ENCODE results near the gene SLC5A12. TPM values are rescaled to one million over a fixed set of nuclear protein-coding genes. Genes with fewer than 3 reads are reported as not detected.

Gene SLC5A12
- total RNA-seq, 1 donor from 2014 or later: 3.6 TPM

DNA sequence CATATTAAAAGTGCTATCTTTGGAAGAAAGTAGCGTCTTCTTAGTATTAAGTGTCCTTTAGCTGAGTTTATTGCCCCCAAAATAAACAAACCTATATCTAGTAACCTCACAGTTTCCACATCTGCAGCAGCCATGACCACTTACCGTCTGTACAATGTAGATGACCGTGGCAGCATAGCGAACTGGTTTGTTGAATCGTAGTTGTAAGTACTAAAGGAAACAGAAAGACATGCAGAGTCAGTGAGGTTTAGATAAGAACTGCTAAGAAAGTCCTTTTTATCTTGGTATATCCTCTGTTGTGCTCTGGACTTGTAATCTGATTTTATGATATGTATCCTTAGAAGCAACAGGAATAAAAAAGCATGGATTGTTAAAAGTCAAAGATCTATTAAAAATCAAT is 9.4 kb downstream of the SLC5A12 start:
- TF ChIP-seq, protein P1, sequence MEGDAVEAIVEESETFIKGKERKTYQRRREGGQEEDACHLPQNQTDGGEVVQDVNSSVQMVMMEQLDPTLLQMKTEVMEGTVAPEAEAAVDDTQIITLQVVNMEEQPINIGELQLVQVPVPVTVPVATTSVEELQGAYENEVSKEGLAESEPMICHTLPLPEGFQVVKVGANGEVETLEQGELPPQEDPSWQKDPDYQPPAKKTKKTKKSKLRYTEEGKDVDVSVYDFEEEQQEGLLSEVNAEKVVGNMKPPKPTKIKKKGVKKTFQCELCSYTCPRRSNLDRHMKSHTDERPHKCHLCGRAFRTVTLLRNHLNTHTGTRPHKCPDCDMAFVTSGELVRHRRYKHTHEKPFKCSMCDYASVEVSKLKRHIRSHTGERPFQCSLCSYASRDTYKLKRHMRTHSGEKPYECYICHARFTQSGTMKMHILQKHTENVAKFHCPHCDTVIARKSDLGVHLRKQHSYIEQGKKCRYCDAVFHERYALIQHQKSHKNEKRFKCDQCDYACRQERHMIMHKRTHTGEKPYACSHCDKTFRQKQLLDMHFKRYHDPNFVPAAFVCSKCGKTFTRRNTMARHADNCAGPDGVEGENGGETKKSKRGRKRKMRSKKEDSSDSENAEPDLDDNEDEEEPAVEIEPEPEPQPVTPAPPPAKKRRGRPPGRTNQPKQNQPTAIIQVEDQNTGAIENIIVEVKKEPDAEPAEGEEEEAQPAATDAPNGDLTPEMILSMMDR (IDR thresholded peaks at IDR 0.05; ENCODE audit: unreplicated experiment): no peak
- H3K36me3 Mint-ChIP-seq (ENCODE audit: insufficient read depth): no peaks in the 10 kb centered on the region
- H3K4me3 Mint-ChIP-seq (ENCODE audit: low read depth): no peak overlapping the region
- H3K9me3 Mint-ChIP-seq (ENCODE audit: low read depth): no peaks in the 10 kb centered on the region
- no peak overlapping the region for H3K27ac Mint-ChIP-seq
- DNase-seq (ENCODE audit: low spot score, unreplicated experiment): no peak
- no peaks in the 10 kb centered on the region for H3K4me1 Mint-ChIP-seq (ENCODE audit: low read depth)
- H3K27me3 Mint-ChIP-seq: peaks cover 3% of the 10 kb centered on the region

DNA sequence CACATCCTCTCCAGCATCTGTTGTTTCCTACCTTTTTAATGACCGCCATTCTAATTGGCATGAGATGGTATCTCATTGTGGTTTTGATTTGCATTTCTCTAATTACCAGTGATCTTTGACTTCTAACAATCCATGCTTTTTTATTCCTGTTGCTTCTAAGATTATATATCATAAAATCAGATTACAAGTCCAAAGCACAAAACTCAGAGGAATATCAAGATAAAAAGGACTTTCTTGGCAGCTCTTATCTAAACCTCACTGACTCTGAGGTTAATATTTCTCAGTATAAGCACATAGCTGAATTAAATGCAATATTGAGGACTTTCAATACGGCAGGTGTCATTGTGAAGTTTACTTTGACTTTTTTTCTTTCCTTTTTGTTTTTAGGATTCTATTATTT is 11.4 kb downstream of the SLC5A12 start:
- TF ChIP-seq, protein P1 (IDR thresholded peaks at IDR 0.05; ENCODE audit: unreplicated experiment): no peak
- peaks cover 3% of the 10 kb centered on the region for H3K27me3 Mint-ChIP-seq
- no peak for DNase-seq (ENCODE audit: low spot score, unreplicated experiment)
- H3K4me3 Mint-ChIP-seq (ENCODE audit: low read depth): no peak overlapping the region
- H3K4me1 Mint-ChIP-seq (ENCODE audit: low read depth): no peaks in the 10 kb centered on the region
- no peak overlapping the region for H3K27ac Mint-ChIP-seq
- H3K9me3 Mint-ChIP-seq (ENCODE audit: low read depth): no peaks in the 10 kb centered on the region
- no peaks in the 10 kb centered on the region for H3K36me3 Mint-ChIP-seq (ENCODE audit: insufficient read depth)

DNA sequence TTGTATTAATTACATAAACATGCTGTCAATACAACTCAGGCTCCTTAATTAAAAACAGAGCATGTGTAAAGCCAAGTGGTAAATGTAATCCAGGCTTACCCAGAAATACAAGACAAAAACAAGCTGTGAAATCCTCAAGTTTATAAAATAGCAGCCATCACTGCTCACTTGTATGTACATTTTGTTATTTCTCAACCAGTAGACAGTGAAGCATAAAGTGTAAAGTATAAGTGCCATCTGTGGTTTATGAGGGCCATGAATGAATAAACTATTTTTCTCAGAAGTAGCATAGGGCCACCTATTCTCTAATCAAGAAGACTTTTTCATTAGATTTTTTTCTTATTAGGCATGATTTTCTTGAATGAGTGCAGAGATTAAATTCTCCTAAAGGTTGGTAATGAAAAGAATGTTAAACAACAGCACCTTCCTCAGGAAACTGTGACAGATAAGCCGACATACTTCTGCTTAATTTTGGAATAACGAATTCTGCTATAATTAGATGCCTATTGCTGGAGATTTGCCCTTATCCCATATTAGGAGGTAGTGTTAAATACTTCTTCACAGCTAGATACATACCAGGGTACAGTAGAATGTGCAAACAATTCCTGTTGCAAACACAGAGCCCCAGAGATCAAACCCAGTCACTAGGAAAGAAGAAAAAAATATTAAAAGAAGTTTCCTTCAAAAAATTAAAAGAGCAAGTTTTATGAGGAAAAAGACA is 13.0 kb downstream of the SLC5A12 start:
- H3K27ac Mint-ChIP-seq: no peak overlapping the region
- H3K9me3 Mint-ChIP-seq (ENCODE audit: low read depth): no peaks in the 10 kb centered on the region
- TF ChIP-seq, protein P1 (IDR thresholded peaks at IDR 0.05; ENCODE audit: unreplicated experiment): no peak
- no peaks in the 10 kb centered on the region for H3K4me1 Mint-ChIP-seq (ENCODE audit: low read depth)
- DNase-seq (ENCODE audit: low spot score, unreplicated experiment): no peak
- H3K27me3 Mint-ChIP-seq: peaks cover 3% of the 10 kb centered on the region
- H3K36me3 Mint-ChIP-seq (ENCODE audit: insufficient read depth): no peaks in the 10 kb centered on the region
- no peak overlapping the region for H3K4me3 Mint-ChIP-seq (ENCODE audit: low read depth)

DNA sequence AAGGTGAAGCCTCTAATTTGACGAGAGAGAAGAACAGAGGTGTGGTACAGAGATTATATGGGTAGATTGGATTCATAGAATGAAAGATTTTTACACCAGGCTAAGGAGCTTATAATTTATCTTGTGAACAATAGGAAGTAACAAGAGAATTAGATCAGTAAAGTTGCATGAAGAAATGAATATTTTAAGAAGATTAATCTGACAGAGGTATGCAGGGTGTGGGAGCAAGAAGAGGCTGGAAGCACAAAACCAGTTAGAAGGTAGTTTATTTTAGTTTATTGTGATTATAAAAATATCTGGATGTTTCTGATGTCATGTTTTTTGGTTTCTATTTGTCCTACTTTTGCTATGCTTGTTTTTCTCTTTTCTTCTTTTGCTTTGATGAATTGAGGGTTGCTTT is 15.7 kb downstream of the SLC5A12 start:
- no peaks in the 10 kb centered on the region for H3K36me3 Mint-ChIP-seq (ENCODE audit: insufficient read depth)
- no peaks in the 10 kb centered on the region for H3K4me1 Mint-ChIP-seq (ENCODE audit: low read depth)
- H3K4me3 Mint-ChIP-seq (ENCODE audit: low read depth): no peak overlapping the region
- no peak overlapping the region for H3K27ac Mint-ChIP-seq
- no peaks in the 10 kb centered on the region for H3K9me3 Mint-ChIP-seq (ENCODE audit: low read depth)
- no peak for DNase-seq (ENCODE audit: low spot score, unreplicated experiment)
- H3K27me3 Mint-ChIP-seq: no peaks in the 10 kb centered on the region
- TF ChIP-seq, protein P1 (IDR thresholded peaks at IDR 0.05; ENCODE audit: unreplicated experiment): no peak

DNA sequence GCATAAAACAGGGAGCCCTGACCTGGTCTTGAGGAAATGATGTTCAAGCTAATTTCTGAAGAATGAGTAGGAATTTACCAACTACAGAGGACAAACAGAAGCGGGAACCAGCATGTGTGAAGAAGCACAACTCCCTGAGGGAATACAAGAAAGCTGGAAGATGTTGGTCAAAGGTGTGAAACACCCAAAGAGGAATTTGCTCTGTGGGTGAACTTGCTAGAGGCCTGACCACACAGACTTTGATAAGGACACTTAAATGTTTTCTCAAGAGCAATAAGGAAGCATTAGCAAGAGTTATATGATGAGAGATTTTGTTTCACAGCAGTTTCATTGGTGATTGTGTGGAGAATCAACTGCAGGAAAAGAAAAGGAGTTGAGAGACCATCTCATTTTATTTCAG is 17.6 kb downstream of the SLC5A12 start:
- no peaks in the 10 kb centered on the region for H3K27me3 Mint-ChIP-seq
- no peaks in the 10 kb centered on the region for H3K36me3 Mint-ChIP-seq (ENCODE audit: insufficient read depth)
- TF ChIP-seq, protein P1 (IDR thresholded peaks at IDR 0.05; ENCODE audit: unreplicated experiment): no peak
- no peak overlapping the region for H3K4me3 Mint-ChIP-seq (ENCODE audit: low read depth)
- no peak for DNase-seq (ENCODE audit: low spot score, unreplicated experiment)
- no peaks in the 10 kb centered on the region for H3K4me1 Mint-ChIP-seq (ENCODE audit: low read depth)
- no peaks in the 10 kb centered on the region for H3K9me3 Mint-ChIP-seq (ENCODE audit: low read depth)
- no peak overlapping the region for H3K27ac Mint-ChIP-seq
